ENCODE results near the gene SBF2.

SBF2 gene

DNA sequence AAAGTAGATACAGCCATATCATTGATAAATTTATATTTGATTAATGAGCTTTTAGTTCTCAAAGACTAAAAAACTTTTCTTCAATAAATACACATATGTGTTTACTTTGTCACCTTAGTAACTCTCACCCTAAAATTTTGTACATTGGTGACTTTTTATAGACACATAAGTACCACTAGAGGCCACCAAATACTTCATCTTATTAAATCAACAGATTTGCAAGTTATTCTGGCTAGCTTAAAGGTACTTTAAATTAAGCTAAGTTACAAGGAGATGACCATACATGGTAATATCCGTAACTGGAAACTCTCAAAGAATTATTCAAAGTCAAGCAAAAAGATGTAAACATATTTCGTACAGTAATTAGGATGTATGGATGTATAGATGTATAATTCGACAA lies 112.2 kb downstream of the SBF2 start:
- Histone ChIP-seq H3K4me3 (no peak overlapping the region), H3K27ac (no peak overlapping the region)
- TF ChIP-seq, protein P1, sequence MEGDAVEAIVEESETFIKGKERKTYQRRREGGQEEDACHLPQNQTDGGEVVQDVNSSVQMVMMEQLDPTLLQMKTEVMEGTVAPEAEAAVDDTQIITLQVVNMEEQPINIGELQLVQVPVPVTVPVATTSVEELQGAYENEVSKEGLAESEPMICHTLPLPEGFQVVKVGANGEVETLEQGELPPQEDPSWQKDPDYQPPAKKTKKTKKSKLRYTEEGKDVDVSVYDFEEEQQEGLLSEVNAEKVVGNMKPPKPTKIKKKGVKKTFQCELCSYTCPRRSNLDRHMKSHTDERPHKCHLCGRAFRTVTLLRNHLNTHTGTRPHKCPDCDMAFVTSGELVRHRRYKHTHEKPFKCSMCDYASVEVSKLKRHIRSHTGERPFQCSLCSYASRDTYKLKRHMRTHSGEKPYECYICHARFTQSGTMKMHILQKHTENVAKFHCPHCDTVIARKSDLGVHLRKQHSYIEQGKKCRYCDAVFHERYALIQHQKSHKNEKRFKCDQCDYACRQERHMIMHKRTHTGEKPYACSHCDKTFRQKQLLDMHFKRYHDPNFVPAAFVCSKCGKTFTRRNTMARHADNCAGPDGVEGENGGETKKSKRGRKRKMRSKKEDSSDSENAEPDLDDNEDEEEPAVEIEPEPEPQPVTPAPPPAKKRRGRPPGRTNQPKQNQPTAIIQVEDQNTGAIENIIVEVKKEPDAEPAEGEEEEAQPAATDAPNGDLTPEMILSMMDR (IDR thresholded peaks at IDR 0.05), result no peak
- no peak for DNase-seq (ENCODE audit: low spot score)

DNA sequence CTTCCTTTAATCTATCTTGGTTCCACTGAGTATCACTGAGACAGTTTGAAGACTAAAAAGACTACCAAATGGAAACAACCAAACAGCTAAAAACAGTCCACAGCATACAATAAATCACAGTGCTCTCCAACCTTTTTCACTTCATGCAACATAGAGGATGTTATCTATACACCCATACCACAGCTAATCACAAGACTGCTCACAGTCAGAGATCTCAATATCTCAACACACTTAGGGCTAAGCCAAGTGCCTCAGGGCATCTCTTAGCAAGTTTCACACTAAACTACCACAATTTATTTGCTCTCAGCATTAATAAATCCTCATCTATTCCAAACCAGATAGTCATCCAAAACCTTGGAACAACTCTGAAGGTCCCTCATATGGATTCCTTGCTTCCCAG lies 129.4 kb downstream of the SBF2 start:
- TF ChIP-seq, protein P1 (IDR thresholded peaks at IDR 0.05), result no peak
- Histone ChIP-seq H3K27ac (no peak overlapping the region), H3K4me3 (no peak overlapping the region)
- DNase-seq (ENCODE audit: low spot score), result no peak

DNA sequence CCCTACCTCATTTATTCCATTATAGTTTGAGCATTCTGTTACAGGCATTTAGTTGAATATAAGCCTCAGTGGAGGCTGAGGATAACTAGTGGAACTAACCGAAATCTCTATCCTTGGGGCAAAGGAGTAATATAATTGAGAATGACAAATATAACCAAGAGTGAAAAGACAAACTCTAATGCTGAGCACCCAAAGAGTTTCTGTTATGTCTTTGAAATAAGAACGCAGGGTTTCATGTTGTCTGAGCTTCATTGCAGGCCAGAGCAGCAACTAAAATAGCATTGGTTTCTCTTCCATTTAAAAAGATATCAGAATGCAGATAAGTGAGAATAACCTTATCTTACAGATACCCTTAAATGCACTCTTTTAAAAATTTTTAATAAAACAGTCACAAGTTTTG lies 131.8 kb downstream of the SBF2 start:
- TF ChIP-seq, protein P1 (IDR thresholded peaks at IDR 0.05), result no peak
- no peak for DNase-seq (ENCODE audit: low spot score)
- Histone ChIP-seq H3K4me3 (no peak overlapping the region), H3K27ac (no peak overlapping the region)

DNA sequence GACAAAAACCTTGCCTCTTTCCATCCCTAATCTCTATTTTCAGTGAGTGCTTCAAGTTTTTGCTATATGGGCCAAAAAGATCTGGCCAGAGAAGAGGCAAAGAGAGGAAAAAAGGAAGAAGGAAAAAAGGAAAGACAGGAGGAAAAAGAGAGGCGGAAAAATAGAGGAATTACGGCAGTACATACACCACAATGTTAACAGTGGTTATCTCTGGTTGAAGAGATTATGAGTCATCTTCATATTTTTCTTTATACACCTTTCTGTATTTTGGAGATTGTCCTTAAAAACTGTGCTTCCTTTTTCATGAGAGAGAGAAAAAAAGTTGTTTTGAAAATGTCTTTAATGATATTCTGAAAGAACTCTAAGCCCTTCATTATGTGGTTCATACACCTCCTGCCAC lies 133.7 kb downstream of the SBF2 start:
- Histone ChIP-seq H3K27ac (no peak overlapping the region), H3K4me3 (no peak overlapping the region)
- TF ChIP-seq, protein P1 (IDR thresholded peaks at IDR 0.05), result no peak
- no peak for DNase-seq (ENCODE audit: low spot score)

DNA sequence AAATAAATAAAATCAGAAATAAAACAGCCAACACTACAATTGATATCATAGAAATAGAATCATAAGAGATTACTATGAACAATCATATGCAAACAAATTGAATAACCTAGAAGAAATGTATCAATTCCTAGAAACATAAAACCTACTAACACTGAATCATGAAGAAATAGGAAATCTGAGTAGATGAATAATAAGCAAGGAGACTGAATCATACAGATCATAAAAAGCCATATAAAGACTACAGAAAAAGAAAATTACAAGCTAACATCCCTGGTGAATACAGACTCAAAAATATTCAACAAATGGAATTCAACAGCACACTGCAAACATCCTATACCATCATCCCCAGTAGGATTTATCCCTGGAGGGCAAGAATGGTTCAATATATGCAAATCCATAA lies 135.6 kb downstream of the SBF2 start:
- DNase-seq (ENCODE audit: low spot score), result no peak
- Histone ChIP-seq H3K27ac (no peak overlapping the region), H3K4me3 (no peak overlapping the region)
- TF ChIP-seq, protein P1 (IDR thresholded peaks at IDR 0.05), result no peak

DNA sequence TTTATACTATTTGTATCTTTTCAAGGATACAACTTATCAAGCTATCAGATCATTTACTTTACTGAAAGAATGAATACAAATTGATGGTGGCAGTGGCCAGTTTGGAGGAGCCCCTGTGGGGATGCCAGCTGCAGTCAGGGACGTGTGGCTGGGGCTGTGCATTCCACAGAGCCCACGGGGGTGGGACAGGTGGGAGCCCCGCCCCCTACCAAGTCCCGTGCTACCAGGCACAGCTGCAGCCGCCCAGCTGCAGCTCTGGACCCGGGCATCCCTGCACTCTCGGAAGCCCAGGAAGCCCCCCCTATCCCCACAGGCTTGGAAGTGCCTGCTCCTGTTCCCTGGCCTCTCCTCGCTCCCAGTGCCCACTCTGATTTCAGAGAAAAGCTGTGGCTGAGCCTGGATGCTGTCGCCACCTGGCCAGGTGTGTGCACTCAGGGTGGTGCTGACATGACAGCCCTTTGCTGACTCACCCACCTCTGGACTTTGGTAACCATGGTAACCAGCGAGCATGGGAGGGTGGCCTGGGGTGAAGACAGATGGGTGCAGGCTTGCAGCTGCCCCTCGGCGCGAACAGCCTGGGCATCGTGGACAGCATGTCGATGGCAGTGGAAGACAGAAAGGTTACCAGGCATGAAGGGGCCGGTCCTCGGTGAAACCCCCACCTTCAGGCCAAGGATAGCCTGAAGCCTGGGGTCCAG lies 138.1 kb downstream of the SBF2 start:
- TF ChIP-seq, protein P1 (IDR thresholded peaks at IDR 0.05), result no peak
- no peak for DNase-seq (ENCODE audit: low spot score)

DNA sequence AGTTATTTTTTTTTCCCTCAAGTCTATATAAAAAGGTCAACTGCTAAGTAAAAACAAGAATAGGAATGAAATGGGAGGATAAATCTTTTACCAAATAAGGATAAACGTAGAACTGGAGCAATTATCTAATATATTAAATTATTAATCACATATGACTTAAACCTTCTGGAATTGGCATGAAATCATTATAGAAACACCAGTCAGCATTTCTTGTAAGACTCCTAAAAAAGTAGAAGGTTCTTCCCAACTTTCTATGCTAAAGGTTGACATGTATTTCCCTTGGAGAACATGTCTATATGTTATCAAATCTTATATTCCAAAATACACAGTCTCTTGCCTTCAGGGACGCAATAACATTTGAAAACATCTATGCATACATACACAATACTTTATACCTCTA lies 143.2 kb downstream of the SBF2 start:
- TF ChIP-seq, protein P1 (IDR thresholded peaks at IDR 0.05), result no peak
- H3K4me3 ChIP-seq, result no peak overlapping the region
- DNase-seq (ENCODE audit: low spot score), result no peak
- no peak overlapping the region for H3K27ac ChIP-seq

More for the DNA sequence above, 138.1 kb downstream of the SBF2 start:
- H3K4me3 ChIP-seq, result no peak overlapping the region
- no peak overlapping the region for H3K27ac ChIP-seq
